Thoracic aorta endothelial cell (primary cell): Measurements from ENCODE around the gene UVRAG. TPM values are rescaled to one million over a fixed set of nuclear protein-coding genes. Genes with fewer than 3 reads are reported as not detected.

Experiments
- small RNA-seq: library from RNA; depleted of rRNA; stranded (forward); fragments of <200 nt; gene quantifications from one replicate; pipeline ENCODE3, GENCODE V24; 2012
- total RNA-seq: library from RNA; depleted of rRNA; stranded (reverse); fragments of >200 nt; gene quantifications from 2 replicates; pipeline ENCODE4 v1.2.3, GENCODE V29; 2012

The UVRAG gene
- 102 and 106 TPM in 2 replicates for total RNA-seq

GRCh38 chr11:75814677-75815344 lies at the start of gene UVRAG:
Gene UVRAG (plus strand): TSS chr11:75815210. CDS start chr11:75815408, 198 bp downstream.

DNA sequence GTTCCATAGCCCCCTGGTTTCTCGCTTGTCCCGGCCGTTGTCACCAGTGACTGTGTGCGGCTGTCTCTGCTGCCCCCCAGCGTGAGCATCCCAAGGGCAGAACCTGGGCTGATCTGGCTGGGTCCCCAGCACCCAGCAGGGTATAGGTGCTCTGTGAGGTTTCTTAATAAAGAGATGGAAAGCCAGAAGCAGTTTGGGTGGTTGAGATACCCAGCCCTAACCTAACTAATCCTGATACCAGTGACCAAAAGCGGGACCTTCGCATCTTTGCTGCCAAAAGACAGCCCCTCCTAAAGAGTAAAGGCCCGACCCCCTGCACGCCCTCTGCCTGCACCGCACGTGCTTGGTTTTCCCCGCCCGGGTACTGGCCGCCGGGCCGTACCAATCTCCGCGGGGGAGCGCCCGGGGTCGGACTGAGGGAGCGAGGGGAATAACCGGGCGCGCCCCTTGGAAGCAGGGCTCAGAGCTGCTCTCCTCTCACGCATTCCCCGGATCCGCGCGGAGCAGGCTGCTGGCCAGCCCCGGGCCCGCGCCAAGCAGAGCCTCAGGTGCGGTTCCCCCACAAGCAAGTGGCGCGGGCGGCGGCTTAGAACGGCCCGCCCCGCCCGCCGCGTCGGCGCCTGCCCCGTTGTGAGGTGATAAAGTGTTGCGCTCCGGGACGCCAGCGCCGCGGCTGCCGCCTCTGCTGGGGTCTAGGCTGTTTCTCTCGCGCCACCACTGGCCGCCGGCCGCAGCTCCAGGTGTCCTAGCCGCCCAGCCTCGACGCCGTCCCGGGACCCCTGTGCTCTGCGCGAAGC lies 46.7 kb upstream of the UVRAG start, which contains the start of gene DGAT2:
Gene DGAT2, plus strand, starts transcription at position 667 of the 797 bp plus-strand sequence. CDS start 214 bp downstream, outside the sequence.

Small RNAs within 50 kb of the gene (small RNA-seq; reads per million reads assigned to genes)
- gene RF00019 (not detected), gene RNA5SP344 (not detected)

Other genes starting within 250 kb of the UVRAG start
- 0.27 and 0.36 TPM in 2 replicates for gene MAP6, start 146.2 kb upstream of the UVRAG start, total RNA-seq
- not detected in 2 replicates for gene MOGAT2, start 97.4 kb upstream of the UVRAG start, total RNA-seq
- gene DGAT2, start 46.4 kb upstream of the UVRAG start, total RNA-seq, result 1.9 and 2.1 TPM in 2 replicates